ENCODE data around the gene FGF2. TPM values are rescaled to one million over a fixed set of nuclear protein-coding genes. Genes with fewer than 3 reads are reported as not detected.

Gene FGF2
- total RNA-seq, 1 experiment from 2014 or later = 115 TPM

DNA sequence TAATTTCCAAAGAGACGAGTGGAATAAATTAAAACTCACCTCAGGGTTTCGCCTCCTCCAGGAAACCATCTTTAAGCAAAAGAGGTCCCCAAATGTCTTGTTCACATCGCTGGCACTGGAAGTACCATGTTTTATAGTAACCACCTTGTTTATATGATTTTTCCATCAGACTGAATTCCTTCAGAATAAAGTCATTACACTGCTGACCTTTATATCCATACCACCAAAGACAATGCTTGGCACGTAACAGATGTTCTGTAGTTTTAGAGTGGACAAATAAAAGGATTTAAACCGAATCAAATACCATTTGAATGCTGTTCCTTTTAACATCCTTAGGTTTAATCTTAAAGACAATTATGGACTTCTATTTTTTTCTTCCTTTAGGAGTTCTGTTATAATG lies 91.1 kb downstream of the FGF2 start:
- CTCF ChIA-PET = no interaction called here
- TF ChIP-seq, protein P1, sequence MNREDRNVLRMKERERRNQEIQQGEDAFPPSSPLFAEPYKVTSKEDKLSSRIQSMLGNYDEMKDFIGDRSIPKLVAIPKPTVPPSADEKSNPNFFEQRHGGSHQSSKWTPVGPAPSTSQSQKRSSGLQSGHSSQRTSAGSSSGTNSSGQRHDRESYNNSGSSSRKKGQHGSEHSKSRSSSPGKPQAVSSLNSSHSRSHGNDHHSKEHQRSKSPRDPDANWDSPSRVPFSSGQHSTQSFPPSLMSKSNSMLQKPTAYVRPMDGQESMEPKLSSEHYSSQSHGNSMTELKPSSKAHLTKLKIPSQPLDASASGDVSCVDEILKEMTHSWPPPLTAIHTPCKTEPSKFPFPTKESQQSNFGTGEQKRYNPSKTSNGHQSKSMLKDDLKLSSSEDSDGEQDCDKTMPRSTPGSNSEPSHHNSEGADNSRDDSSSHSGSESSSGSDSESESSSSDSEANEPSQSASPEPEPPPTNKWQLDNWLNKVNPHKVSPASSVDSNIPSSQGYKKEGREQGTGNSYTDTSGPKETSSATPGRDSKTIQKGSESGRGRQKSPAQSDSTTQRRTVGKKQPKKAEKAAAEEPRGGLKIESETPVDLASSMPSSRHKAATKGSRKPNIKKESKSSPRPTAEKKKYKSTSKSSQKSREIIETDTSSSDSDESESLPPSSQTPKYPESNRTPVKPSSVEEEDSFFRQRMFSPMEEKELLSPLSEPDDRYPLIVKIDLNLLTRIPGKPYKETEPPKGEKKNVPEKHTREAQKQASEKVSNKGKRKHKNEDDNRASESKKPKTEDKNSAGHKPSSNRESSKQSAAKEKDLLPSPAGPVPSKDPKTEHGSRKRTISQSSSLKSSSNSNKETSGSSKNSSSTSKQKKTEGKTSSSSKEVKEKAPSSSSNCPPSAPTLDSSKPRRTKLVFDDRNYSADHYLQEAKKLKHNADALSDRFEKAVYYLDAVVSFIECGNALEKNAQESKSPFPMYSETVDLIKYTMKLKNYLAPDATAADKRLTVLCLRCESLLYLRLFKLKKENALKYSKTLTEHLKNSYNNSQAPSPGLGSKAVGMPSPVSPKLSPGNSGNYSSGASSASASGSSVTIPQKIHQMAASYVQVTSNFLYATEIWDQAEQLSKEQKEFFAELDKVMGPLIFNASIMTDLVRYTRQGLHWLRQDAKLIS (CRISPR knock-in tag; IDR thresholded peaks at IDR 0.05; ENCODE audit: borderline replicate concordance) = no peak
- no peak for TF ChIP-seq SMAD4 (CRISPR knock-in tag; IDR thresholded peaks at IDR 0.05)
- TF ChIP-seq, protein P2, sequence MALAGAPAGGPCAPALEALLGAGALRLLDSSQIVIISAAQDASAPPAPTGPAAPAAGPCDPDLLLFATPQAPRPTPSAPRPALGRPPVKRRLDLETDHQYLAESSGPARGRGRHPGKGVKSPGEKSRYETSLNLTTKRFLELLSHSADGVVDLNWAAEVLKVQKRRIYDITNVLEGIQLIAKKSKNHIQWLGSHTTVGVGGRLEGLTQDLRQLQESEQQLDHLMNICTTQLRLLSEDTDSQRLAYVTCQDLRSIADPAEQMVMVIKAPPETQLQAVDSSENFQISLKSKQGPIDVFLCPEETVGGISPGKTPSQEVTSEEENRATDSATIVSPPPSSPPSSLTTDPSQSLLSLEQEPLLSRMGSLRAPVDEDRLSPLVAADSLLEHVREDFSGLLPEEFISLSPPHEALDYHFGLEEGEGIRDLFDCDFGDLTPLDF (CRISPR knock-in tag; IDR thresholded peaks at IDR 0.05) = no peak
- no peak for TF ChIP-seq TEAD4 (CRISPR knock-in tag; IDR thresholded peaks at IDR 0.05)
- no peak for TF ChIP-seq GTF2I (CRISPR knock-in tag; conservative IDR thresholded peaks at IDR 0.05)
- TF ChIP-seq, protein P3, sequence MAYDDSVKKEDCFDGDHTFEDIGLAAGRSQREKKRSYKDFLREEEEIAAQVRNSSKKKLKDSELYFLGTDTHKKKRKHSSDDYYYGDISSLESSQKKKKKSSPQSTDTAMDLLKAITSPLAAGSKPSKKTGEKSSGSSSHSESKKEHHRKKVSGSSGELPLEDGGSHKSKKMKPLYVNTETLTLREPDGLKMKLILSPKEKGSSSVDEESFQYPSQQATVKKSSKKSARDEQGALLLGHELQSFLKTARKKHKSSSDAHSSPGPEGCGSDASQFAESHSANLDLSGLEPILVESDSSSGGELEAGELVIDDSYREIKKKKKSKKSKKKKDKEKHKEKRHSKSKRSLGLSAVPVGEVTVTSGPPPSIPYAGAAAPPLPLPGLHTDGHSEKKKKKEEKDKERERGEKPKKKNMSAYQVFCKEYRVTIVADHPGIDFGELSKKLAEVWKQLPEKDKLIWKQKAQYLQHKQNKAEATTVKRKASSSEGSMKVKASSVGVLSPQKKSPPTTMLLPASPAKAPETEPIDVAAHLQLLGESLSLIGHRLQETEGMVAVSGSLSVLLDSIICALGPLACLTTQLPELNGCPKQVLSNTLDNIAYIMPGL (CRISPR knock-in tag; IDR thresholded peaks at IDR 0.05) = no peak
- TF ChIP-seq TCF7 (CRISPR knock-in tag; IDR thresholded peaks at IDR 0.05; ENCODE audit: low read depth) = no peak
- TF ChIP-seq SOX15 (CRISPR knock-in tag; IDR thresholded peaks at IDR 0.05) = no peak
- TF ChIP-seq JAZF1 (CRISPR knock-in tag; IDR thresholded peaks at IDR 0.05) = no peak
- TF ChIP-seq, protein P4, sequence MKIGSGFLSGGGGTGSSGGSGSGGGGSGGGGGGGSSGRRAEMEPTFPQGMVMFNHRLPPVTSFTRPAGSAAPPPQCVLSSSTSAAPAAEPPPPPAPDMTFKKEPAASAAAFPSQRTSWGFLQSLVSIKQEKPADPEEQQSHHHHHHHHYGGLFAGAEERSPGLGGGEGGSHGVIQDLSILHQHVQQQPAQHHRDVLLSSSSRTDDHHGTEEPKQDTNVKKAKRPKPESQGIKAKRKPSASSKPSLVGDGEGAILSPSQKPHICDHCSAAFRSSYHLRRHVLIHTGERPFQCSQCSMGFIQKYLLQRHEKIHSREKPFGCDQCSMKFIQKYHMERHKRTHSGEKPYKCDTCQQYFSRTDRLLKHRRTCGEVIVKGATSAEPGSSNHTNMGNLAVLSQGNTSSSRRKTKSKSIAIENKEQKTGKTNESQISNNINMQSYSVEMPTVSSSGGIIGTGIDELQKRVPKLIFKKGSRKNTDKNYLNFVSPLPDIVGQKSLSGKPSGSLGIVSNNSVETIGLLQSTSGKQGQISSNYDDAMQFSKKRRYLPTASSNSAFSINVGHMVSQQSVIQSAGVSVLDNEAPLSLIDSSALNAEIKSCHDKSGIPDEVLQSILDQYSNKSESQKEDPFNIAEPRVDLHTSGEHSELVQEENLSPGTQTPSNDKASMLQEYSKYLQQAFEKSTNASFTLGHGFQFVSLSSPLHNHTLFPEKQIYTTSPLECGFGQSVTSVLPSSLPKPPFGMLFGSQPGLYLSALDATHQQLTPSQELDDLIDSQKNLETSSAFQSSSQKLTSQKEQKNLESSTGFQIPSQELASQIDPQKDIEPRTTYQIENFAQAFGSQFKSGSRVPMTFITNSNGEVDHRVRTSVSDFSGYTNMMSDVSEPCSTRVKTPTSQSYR (CRISPR knock-in tag; IDR thresholded peaks at IDR 0.05) = no peak
- TF ChIP-seq, protein P5, sequence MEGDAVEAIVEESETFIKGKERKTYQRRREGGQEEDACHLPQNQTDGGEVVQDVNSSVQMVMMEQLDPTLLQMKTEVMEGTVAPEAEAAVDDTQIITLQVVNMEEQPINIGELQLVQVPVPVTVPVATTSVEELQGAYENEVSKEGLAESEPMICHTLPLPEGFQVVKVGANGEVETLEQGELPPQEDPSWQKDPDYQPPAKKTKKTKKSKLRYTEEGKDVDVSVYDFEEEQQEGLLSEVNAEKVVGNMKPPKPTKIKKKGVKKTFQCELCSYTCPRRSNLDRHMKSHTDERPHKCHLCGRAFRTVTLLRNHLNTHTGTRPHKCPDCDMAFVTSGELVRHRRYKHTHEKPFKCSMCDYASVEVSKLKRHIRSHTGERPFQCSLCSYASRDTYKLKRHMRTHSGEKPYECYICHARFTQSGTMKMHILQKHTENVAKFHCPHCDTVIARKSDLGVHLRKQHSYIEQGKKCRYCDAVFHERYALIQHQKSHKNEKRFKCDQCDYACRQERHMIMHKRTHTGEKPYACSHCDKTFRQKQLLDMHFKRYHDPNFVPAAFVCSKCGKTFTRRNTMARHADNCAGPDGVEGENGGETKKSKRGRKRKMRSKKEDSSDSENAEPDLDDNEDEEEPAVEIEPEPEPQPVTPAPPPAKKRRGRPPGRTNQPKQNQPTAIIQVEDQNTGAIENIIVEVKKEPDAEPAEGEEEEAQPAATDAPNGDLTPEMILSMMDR (IDR thresholded peaks at IDR 0.05) = no peak
- TF ChIP-seq CREM (CRISPR knock-in tag; IDR thresholded peaks at IDR 0.05) = no peak
- no peak for TF ChIP-seq ZSCAN18 (CRISPR knock-in tag; IDR thresholded peaks at IDR 0.05)
- no peak for TF ChIP-seq ATF6 (CRISPR knock-in tag; IDR thresholded peaks at IDR 0.05)
- TF ChIP-seq MXD4 (CRISPR knock-in tag; IDR thresholded peaks at IDR 0.05; ENCODE audit: borderline replicate concordance) = no peak
- TF ChIP-seq, protein P6, sequence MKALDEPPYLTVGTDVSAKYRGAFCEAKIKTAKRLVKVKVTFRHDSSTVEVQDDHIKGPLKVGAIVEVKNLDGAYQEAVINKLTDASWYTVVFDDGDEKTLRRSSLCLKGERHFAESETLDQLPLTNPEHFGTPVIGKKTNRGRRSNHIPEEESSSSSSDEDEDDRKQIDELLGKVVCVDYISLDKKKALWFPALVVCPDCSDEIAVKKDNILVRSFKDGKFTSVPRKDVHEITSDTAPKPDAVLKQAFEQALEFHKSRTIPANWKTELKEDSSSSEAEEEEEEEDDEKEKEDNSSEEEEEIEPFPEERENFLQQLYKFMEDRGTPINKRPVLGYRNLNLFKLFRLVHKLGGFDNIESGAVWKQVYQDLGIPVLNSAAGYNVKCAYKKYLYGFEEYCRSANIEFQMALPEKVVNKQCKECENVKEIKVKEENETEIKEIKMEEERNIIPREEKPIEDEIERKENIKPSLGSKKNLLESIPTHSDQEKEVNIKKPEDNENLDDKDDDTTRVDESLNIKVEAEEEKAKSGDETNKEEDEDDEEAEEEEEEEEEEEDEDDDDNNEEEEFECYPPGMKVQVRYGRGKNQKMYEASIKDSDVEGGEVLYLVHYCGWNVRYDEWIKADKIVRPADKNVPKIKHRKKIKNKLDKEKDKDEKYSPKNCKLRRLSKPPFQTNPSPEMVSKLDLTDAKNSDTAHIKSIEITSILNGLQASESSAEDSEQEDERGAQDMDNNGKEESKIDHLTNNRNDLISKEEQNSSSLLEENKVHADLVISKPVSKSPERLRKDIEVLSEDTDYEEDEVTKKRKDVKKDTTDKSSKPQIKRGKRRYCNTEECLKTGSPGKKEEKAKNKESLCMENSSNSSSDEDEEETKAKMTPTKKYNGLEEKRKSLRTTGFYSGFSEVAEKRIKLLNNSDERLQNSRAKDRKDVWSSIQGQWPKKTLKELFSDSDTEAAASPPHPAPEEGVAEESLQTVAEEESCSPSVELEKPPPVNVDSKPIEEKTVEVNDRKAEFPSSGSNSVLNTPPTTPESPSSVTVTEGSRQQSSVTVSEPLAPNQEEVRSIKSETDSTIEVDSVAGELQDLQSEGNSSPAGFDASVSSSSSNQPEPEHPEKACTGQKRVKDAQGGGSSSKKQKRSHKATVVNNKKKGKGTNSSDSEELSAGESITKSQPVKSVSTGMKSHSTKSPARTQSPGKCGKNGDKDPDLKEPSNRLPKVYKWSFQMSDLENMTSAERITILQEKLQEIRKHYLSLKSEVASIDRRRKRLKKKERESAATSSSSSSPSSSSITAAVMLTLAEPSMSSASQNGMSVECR (CRISPR knock-in tag; IDR thresholded peaks at IDR 0.05; ENCODE audit: borderline replicate concordance) = no peak
- TF ChIP-seq EMX1 (CRISPR knock-in tag; IDR thresholded peaks at IDR 0.05) = no peak
- no peak for TF ChIP-seq ZNF232 (CRISPR knock-in tag; IDR thresholded peaks at IDR 0.05)
- H3K27ac Mint-ChIP-seq = no peak overlapping the region
- H3K4me1 Mint-ChIP-seq = peaks cover 9% of the 10 kb centered on the region
- POLR2A ChIA-PET = no interaction called here
- ATAC-seq = no peak
- H3K36me3 Mint-ChIP-seq = no peaks in the 10 kb centered on the region
- DNase-seq (ENCODE audit: low spot score) = no peak
- H3K9me3 Mint-ChIP-seq = no peaks in the 10 kb centered on the region
- no peak overlapping the region for H3K4me3 Mint-ChIP-seq
- no peaks in the 10 kb centered on the region for H3K27me3 Mint-ChIP-seq (ENCODE audit: low read depth)
